HepG2 (cell line): Measurements from ENCODE around the gene ZMYND8. TPM values are rescaled to one million over a fixed set of nuclear protein-coding genes. Genes with fewer than 3 reads are reported as not detected.

ENCODE experiments used
- CSRNP1 ChIP-seq: sonication (generic); formaldehyde crosslinking; IDR thresholded peaks from 2 replicates; pipeline ENCODE4 v1.8.1; 2023; ENCODE audit warnings: mild to moderate bottlenecking, missing genetic modification reagents
- JUND ChIP-seq: sonication (generic); formaldehyde crosslinking; IDR thresholded peaks from 2 replicates; pipeline ENCODE4 v1.8.0; 2022; ENCODE audit warnings: mild to moderate bottlenecking, missing genetic modification reagents
- MLXIP ChIP-seq: sonication (generic); formaldehyde crosslinking; IDR thresholded peaks from 2 replicates; pipeline ENCODE4 v1.9.0; 2021; ENCODE audit warnings: missing genetic modification reagents, borderline replicate concordance
- NFRKB ChIP-seq: fragments of 450-650 bp; IDR thresholded peaks from 2 replicates; pipeline ENCODE4 v1.6.1; 2017
- PATZ1 ChIP-seq: sonication (generic); formaldehyde crosslinking; IDR thresholded peaks from 2 replicates; pipeline ENCODE4 v1.4.0; 2020; ENCODE audit warnings: missing genetic modification reagents
- RNF2 ChIP-seq: fragments of 450-650 bp; conservative IDR thresholded peaks from 2 replicates; pipeline ENCODE4 v1.6.1; 2016; ENCODE audit warnings: low read depth
- SOX5 ChIP-seq: IDR thresholded peaks from 2 replicates; pipeline ENCODE4 v1.6.1; 2016; ENCODE audit warnings: borderline replicate concordance
- TCF12 ChIP-seq, 2 experiments: fragments of 450-650 bp in 1 of 2; sonication (generic) in 1 of 2; formaldehyde crosslinking in 1 of 2; IDR thresholded peaks; 2 replicates each; pipeline versions ENCODE4 v1.6.1 to v1.8.0; 2017 to 2022; ENCODE audit warnings: antibody characterized with exemption in 1 of 2, mild to moderate bottlenecking in 1 of 2, missing genetic modification reagents in 1 of 2, moderate library complexity in 1 of 2
- TFAP4 ChIP-seq: sonication (generic); IDR thresholded peaks from 2 replicates; pipeline ENCODE4 v1.6.1; 2016; ENCODE audit warnings: low read depth, borderline replicate concordance
- ZMYM3 ChIP-seq: sonication (generic); formaldehyde crosslinking; IDR thresholded peaks from 2 replicates; pipeline ENCODE4 v1.5.1; 2020; ENCODE audit warnings: mild to moderate bottlenecking, missing genetic modification reagents
- ZNF530 ChIP-seq: sonication (generic); formaldehyde crosslinking; IDR thresholded peaks from 2 replicates; pipeline ENCODE4 v1.5.0; 2020; ENCODE audit warnings: low read depth, mild to moderate bottlenecking, missing genetic modification reagents
- polyA plus RNA-seq, 8 experiments: library from polyadenylated mRNA; depleted of rRNA in 3 of 8; stranded (reverse) in 7 of 8; unstranded in 1 of 8; fragments of >200 nt; fragmentation: Illumina TruSeq in 4 of 8; extraction: Trizol in 4 of 8; gene quantifications; 2 replicates each; pipeline versions ENCODE4 v1.2.1 to v1.2.3, GENCODE V29; 2011 to 2016; ENCODE audit warnings: low read depth in 4 of 8, missing spikeins in 1 of 8, mixed read lengths in 1 of 8; ENCODE audit not compliant: insufficient read depth in 1 of 8
- total RNA-seq, 5 experiments: library from RNA; depleted of rRNA; stranded (reverse); fragments of >200 nt; fragmentation: Illumina TruSeq; extraction: Trizol; gene quantifications; 2 replicates each; pipeline ENCODE4 v1.2.3, GENCODE V29; 2016; ENCODE audit warnings: low read depth in 1 of 5

ZMYND8 gene
- total and polyA plus RNA-seq, 2 of the 13 experiments (the other 11 are each of a cell fraction or from before 2014, with no cell fraction given) = 53.9 to 84.7 TPM

GRCh38 chr20:47358672-47359529 is 2.4 kb upstream of the ZMYND8 start (continued):
- TF ChIP-seq PATZ1 (CRISPR knock-in tag) = peak; percentile 85
- TF ChIP-seq JUND = peak; percentile 58; the same call in 1 of the 2 replicates
- no peak for TF ChIP-seq RNF2
- TF ChIP-seq SOX5 = peak; percentile 92
- no peak for TF ChIP-seq ZNF530 (CRISPR knock-in tag)
- TF ChIP-seq MLXIP (CRISPR knock-in tag) = peak; percentile 87
- TF ChIP-seq TCF12 (IDR thresholded peaks at IDR 0.05) = no peak
- no peak; the same call in 1 of the 2 replicates for TF ChIP-seq TCF12 (CRISPR knock-in tag; IDR thresholded peaks at IDR 0.05)
- TF ChIP-seq ZMYM3 (CRISPR knock-in tag) = no peak
- TF ChIP-seq TFAP4 = peak; percentile 72
- no peak for TF ChIP-seq NFRKB
- peak; percentile 94 for TF ChIP-seq CSRNP1 (CRISPR knock-in tag)
